Stimulated activated CD8-positive, alpha-beta memory T cell treated with anti-CD3 and anti-CD28 coated beads, Interleukin-12 subunit alpha, Interleukin-12 subunit beta, amount 100 ng/mL, for 1 hour (primary cell): ENCODE data around the gene DAB2.

Source experiments
- DNase-seq: peaks from one replicate; pipeline ENCODE4 v3.0.0-alpha.2; 2020; ENCODE audit warnings: low read depth

The DAB2 gene

GRCh38 chr5:39424736-39425637 is at the start of gene DAB2:
Gene DAB2, minus strand, starts transcription at chr5:39424980. Its CDS starts 30,660 bp downstream, at chr5:39394320.
- DNase-seq = peak; percentile 15

DNA sequence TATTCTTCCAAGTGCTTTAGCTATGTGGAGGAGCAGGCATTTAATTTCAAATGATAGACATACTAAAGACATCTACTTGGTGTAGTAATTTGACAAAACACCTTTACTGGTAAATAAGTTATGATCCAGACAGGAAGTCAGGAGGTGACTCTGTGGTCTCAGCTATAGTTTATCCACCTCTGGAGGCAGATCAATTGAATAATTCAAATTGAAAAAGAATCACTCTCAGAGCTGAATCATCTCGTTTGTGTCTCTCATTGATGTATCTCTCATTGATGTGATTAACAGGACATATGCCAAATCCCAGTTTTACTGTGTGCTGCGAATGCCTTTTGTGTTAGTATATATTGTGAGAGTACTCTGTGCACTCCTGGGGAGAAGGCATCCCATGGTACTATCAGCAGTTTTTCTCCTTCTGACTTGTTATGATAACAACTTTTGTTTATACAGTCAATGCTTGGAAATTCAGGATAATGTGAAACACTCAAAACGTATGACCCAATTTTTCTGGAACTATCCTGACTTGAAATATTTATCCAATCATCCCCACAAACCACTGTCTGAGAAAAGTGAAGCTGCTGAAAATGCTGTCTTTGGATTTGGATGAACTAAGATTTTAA is 48.5 kb upstream of the DAB2 start:
- no peak for DNase-seq

GRCh38 chr5:39471836-39472508 is 47.2 kb upstream of the DAB2 start:
- no peak for DNase-seq

DNA sequence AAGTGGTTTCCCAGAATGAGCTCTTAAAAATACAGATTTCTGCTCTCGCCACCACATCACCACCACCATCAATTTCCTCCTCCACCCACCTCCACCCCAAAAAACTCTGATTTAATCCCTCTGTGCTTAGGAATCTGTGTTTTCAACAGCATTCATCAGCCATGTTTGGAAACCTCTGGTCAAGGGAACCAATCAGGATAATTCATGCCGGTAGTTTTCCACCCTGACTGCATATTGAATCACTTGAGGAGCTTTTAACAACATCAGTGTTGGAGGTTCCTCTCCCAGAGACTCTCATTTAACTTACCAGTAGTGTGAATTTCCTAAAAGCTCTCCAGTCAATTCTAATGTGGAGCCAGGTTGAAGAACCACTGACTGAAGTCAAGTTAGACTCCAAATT is 46.0 kb upstream of the DAB2 start:
- no peak for DNase-seq

GRCh38 chr5:39469777-39470415 is 45.1 kb upstream of the DAB2 start:
- no peak for DNase-seq

DNA sequence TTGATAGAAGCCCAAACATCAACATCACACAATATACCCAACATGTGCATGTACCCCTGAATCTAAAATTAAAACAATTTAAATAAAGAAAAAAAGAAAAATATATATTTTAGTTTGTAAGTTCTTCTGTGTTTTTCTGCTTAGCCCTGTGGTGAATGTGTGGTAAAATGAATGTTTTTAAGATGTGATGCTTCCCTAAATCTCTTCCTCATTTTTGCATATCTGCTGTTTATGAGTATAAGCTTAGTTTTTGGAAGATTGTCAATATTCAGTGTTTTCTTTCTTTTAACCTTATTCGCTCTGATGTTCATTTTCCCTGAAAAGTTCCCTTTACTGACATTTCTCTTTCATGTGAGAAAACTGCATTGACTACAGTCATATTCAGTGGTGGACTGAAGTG is 44.4 kb upstream of the DAB2 start:
- DNase-seq = no peak

- no peak for DNase-seq
Observed at GRCh38 chr5:39466846-39467245, 42.1 kb upstream of the DAB2 start.

DNA sequence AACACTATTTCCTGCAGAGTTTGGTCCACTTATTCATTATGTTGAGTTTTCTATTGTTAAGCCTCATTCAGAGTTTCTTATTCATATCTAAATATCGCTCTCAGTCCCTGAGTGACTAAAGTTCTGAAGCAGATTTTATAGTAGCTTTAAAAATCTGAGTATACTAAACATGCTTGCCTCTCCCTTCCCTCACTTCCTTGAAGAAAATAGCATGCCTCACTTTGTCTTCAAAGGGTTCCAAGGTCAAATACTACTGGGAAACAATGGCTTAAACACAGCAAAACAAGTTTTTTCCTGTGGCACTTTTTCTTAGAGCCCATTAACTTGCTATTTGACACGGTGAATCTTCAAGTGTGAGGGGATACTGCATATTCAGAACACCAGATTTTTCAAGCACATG is 41.1 kb upstream of the DAB2 start:
- DNase-seq = no peak

- no peak for DNase-seq
Observed at GRCh38 chr5:39465097-39465496, 40.3 kb upstream of the DAB2 start.

DNA sequence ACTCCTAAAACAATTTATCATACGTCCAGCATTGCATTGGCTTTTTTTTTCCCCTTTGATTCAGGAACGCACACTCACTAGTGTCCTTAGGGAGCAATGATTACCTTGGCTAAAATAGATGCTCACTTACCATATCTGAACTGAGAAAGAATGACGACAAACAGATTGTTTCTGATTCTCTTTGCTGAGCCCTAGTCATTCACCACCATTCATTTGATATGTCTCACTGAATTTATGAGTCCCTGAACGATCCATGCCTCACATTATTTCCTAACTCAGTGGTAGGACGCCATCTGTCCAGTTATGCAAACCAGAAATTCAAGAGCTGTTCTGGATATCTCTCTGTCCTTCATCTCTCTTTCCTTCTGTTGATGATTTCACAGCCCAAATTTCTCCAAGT is 39.3 kb upstream of the DAB2 start:
- DNase-seq = no peak

- no peak for DNase-seq
Observed at GRCh38 chr5:39462211-39462610, 37.4 kb upstream of the DAB2 start.

GRCh38 chr5:39461007-39461682 is 36.4 kb upstream of the DAB2 start:
- no peak for DNase-seq

- no peak for DNase-seq
Observed at GRCh38 chr5:39459907-39460306, 35.1 kb upstream of the DAB2 start.

DNA sequence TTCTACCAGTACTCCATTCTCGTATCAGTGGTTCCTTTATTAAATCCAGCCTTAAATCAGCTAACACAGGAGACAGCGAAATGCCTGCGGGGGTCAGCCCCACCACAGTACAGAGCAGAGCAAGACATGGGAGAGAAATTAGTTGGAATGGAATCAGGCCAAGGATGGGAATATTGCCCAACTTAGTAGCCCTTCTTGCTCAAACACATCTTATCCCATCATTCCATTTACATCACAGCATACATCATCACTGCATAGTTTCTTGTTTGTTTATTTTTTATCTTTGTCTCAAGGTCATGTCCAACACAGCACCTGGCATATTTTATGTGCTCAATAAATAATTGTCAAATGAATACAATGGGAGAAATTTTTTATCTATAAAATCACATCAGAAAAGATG is 34.3 kb upstream of the DAB2 start:
- no peak for DNase-seq

DNA sequence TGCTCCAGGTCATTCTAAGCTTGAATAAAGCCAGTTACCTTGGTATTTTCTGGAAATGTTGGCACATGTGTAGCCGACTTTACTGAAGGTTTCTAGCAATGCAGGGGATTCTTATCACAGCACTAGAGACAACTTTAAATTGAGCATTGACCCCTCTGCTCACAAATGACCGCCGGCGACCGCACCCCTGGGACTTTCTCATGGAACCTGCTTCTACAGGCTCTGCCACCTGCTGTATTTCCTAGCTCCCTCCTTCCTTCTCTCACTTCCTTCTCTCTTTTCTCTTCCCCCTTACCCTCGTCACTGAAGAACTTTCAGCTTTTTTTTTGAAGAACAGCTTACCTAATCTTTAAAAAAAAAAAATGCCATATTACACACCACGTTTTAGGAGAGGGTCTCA is 30.9 kb upstream of the DAB2 start:
- DNase-seq = no peak

DNA sequence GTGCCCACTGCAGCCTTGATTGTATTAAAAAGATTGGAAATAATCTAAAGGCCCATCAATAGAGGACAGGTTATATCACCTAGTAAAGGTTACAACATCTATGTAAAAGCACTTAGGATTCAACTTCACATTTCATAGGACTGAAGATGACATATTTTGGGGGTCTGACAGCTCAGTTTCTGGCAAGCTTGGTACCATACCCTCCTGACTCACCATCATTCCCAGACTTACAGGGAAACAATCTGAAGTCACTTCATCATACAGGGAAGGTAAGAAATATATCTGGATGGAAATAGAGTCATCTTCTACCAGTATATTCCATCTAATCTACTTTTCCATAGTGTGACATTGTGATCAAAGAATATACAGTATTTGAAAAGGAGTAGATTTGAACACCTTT is 28.8 kb upstream of the DAB2 start:
- DNase-seq = no peak

- DNase-seq = no peak
Observed at GRCh38 chr5:39452846-39453245, 28.1 kb upstream of the DAB2 start.

GRCh38 chr5:39451276-39451941 is 26.6 kb upstream of the DAB2 start:
- DNase-seq = no peak

DNA sequence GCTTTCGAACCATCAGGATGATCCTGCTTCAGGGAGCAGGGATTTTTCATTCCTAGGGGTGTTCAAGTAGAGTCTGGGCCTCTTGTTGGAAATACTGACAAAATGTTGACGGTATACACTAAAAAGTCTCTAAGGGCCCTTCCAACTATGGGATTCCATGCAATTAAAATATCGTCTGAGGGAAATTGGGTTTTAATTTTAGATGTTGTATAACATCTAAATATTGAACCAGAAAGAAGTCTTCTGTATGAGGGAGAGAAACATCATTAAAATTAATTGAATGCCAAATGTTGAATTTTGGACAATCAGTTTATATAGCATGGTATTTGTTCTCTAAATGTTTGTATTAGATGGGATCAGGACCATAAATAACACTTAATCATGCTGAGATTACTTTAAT is 25.7 kb upstream of the DAB2 start:
- no peak for DNase-seq

GRCh38 chr5:39449591-39449990 is 24.8 kb upstream of the DAB2 start:
- DNase-seq = no peak

- no peak for DNase-seq
Observed at GRCh38 chr5:39448506-39449128, 23.8 kb upstream of the DAB2 start.
